ENCODE data around the gene ZMPSTE24.

GRCh38 chr1:40244138-40244744 lies 13.8 kb upstream of the ZMPSTE24 start:
- TF ChIP-seq, protein P1, sequence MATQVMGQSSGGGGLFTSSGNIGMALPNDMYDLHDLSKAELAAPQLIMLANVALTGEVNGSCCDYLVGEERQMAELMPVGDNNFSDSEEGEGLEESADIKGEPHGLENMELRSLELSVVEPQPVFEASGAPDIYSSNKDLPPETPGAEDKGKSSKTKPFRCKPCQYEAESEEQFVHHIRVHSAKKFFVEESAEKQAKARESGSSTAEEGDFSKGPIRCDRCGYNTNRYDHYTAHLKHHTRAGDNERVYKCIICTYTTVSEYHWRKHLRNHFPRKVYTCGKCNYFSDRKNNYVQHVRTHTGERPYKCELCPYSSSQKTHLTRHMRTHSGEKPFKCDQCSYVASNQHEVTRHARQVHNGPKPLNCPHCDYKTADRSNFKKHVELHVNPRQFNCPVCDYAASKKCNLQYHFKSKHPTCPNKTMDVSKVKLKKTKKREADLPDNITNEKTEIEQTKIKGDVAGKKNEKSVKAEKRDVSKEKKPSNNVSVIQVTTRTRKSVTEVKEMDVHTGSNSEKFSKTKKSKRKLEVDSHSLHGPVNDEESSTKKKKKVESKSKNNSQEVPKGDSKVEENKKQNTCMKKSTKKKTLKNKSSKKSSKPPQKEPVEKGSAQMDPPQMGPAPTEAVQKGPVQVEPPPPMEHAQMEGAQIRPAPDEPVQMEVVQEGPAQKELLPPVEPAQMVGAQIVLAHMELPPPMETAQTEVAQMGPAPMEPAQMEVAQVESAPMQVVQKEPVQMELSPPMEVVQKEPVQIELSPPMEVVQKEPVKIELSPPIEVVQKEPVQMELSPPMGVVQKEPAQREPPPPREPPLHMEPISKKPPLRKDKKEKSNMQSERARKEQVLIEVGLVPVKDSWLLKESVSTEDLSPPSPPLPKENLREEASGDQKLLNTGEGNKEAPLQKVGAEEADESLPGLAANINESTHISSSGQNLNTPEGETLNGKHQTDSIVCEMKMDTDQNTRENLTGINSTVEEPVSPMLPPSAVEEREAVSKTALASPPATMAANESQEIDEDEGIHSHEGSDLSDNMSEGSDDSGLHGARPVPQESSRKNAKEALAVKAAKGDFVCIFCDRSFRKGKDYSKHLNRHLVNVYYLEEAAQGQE (IDR thresholded peaks at IDR 0.05; ENCODE audit: insufficient read depth in 1 of 2, low read depth in 2 of 2, low read length in 2 of 2) = no peak
- no peak for TF ChIP-seq SIN3A (IDR thresholded peaks at IDR 0.05; ENCODE audit: borderline replicate concordance, insufficient read depth, low read length)
- TF ChIP-seq POLR2AphosphoS5 (IDR thresholded peaks at IDR 0.05; ENCODE audit: low read depth, low read length) = no peak
- no peak for TF ChIP-seq TAF1 (IDR thresholded peaks at IDR 0.05; ENCODE audit: borderline replicate concordance, insufficient read depth, low read length)
